ELF-1 (cell line): ENCODE results near the gene TTC32.
"Not testable (repeated sequence)": the region's sequence is repeated elsewhere in the genome, so short reads cannot be mapped to it uniquely, and the experiment has no call there.

Experiments
- DNase-seq: peaks from one replicate; pipeline ENCODE4 v3.0.0-alpha.2; 2016; ENCODE audit warnings: low read depth, low spot score

Gene TTC32

DNA sequence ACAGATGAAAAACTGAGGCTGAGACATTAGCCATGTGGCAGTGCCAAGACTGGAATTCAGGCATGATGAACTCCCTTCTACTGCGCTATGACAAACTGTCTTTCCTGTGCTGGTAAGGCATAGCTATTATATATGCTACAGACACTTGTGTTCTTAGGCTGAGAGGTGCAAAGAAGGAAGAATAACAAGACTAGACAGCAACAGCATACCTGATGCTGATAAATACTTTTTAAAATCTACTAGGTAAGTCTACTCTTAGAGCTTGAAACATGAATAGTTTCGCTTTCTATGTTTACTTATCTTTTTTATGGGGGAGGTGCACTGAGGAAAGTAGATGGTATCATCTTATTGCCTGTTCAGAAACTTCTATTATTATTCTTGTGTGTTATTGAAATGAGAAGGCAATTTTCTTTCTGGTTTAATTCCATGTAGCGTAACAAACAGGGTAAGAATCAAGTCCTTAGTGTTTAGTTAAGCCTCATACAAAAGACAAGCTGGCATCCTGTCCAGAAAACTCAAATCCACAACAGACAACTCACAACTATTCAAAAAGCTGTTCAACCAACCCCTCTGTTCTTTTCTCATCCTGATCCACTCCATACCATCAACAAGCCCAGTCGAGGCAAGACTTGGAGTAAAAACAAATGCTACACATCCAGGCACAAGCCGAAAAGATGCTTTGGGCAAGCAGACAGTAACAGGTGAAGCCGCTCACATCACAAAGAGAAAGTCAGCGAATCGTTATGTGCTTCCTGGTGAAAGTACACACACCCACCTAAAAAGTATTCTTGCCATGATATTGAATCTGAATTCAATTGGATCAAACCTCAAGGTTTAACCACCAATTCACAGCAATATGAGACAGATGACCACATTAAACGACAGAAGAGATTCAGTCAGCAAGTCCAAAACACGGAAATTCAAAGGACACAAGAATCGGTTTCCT is 1.5 kb downstream of the TTC32 start:
- DNase-seq = no peak

DNA sequence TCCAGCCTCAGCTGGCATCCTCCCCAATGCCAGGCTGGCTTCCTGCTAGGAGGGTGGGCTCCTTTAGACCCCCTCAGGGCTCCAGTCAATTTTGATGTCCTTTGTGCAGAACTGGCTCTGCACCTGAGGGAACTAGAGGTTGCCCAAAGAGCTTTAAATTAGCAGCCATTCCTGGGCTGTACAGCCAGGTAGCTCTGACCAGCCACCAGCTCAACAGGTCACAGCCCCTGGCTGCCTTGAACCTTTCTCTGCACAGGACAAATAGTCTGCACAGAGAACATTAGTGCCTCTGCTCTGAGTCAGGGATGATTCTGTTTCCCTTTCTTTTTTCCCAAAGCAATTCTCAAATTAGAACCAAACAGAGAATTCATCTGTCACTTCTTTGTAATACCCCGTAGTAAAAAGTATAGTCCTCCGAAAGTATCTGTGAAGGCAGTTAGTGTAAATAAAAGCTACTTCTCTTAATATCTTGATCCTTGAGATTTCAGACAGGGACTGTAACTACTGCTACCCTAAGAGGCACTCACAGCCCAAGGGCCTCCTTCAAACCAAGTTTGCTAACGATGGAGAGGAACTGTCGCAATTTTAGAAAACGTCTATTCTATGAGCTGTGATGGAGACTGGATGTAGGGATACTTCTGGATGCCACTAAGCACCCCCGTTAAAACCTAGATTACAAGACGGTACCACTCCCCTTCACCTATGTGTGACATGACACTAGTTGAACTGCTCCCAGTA is 3.0 kb downstream of the TTC32 start:
- no peak for DNase-seq

DNA sequence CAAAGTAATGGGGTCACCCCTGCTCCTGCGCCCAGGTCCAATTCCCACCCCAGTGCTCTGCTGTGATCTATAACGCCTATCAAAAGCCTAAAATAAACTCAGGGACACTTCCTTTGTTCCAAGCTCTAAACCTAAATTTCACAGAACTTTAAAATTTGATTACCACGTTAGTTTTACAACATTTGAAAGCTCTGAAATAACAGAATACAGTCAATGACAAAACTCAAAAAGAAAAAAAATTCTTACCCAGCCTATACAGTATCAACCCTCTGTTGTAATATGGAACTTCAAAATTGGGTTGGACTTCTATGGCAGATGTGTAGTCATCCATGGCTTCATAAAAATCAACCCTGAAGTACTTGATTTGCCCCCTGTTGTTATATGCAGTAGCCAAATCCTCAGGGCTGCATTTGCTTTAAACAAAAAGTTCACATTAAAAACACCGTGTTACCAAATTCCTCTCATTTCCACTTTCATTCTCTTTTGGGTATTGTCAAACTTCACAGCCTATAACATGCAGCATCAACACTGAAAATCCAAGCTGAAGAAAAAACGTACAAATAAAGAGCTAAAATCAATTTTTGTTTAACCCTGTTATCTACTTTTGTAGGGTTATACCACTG is 4.0 kb downstream of the TTC32 start:
- no peak for DNase-seq

DNA sequence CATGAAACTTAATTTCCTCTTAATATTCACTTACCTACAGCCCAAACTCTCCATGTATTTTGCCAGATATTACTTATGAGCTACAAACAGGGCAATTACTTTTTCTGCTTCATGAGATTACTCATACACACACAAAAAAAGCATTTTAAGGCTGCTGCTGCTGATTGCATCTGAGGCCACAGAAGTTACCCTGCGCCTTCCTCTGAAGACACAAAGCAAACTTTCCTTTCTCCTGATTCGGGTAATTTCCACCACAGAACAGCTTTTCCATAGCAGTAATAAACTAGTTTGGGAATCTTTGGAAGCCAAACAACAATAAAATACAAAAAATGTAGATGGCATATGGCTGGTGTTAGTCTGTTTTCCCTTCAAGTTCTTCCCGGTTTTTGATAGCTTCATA is 6.2 kb downstream of the TTC32 start:
- no peak for DNase-seq

DNA sequence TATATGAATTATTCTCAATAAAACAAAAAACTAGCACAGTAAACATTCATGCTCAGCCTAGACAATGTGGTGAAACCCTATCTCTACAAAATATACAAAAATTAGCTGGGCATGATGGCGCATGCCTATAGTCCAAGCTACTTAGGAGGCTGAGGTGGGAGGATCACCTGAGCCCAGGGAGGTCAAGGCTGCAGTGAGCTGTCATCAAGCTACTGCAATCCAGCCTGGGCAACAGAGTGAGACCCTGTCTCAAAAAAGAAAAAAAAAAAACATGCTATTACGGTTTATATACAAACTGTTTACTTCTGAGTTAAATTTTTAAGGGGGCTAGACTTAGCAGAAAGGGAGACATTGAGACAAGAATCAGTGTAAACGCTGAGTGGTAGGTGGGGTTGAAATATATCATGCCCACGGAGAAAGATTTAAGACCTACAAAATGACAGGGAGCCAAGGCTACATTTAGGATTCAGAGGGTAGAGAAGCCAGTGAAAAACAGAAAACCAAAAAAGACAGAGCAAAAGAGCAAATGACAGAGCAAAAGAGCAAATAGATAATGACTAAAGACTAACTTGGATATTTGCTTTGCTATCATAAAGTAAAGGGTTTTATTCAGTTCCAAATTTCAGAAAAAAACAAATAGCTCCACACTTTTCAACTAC is 7.5 kb downstream of the TTC32 start:
- no peak for DNase-seq

DNA sequence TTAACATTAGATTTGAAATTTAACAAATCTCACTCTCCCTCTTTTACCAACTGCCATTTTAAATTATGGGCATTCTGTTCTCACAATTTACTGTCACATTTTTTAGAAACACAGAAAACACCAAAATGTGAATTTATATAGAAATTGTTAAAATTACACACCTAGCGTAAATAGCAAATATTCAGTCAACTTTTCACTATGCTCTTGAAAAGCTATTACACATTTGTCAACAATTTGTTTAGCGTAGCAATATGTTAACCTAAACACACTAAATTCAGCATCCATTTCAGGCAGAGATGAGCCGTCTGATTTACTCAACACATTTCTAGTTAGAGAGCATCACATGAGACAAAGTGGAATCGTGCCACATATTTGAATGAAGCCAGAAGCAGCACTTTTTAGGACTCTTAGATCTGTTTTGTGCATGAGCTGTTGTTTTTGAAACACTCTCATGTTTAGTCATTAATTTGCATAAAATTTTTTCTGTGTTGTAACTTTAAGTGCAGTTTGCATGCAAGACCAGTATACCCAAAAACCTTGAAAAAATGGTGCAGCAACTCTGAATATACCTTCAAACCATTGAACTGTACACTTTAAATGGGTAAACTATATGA is 8.2 kb downstream of the TTC32 start:
- no peak for DNase-seq

DNA sequence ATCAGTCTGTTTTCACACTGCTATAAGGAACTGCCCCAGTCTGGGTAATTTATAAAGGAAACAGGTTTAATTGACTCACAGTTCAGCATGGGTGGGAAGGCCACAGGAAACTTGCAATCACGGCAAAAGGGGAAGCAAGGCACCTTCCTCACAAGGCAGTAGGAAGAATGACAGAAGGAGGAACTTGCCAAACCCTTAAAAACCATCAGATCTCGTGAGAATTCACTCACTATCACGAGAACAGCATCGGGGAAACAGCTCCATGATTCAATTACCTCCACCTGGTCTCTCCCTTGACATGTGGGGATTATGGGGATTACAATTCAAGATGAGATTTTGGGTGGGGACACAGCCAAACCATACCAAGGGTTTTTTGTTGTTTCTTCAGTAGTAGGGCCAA is 9.8 kb downstream of the TTC32 start:
- DNase-seq = not testable (repeated sequence)

DNA sequence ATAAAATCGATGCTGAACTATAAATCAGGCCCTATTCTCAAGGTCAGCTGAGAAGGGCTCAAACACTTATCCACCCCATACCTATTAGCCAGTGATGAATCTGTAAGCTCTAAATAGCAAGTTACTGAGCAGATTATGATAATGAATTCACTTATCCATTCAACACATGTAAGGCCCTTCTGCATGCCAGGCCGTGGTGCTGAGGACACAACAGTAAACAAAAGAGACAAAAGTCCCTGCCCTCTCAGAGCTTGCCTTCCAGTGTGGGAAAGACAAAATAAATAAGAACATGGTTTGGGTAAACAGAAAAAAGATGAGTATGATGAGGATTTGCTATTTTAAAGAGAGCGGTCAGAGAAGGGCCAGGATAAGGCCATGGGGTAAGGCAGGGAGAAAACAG is 11.7 kb downstream of the TTC32 start:
- DNase-seq = no peak

DNA sequence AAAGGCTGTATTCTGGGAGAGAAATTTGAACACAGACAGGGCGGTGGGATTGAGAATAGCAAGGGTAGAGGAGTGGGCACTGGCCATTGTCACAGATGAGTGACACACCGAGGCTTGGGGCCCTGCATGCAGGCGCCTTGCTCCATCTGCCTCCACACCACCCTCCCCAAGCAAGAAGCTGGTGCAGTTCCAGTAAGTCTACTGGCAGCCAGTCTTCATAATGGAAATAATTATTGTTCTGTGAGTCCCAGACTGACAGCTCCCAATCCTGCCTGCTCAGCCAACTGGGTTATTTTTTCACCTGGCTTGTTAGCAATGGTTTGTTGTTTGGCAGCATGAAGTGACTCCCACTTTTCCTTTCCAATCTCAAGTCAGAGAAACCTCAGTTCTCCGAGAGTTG is 13.0 kb downstream of the TTC32 start:
- no peak for DNase-seq

DNA sequence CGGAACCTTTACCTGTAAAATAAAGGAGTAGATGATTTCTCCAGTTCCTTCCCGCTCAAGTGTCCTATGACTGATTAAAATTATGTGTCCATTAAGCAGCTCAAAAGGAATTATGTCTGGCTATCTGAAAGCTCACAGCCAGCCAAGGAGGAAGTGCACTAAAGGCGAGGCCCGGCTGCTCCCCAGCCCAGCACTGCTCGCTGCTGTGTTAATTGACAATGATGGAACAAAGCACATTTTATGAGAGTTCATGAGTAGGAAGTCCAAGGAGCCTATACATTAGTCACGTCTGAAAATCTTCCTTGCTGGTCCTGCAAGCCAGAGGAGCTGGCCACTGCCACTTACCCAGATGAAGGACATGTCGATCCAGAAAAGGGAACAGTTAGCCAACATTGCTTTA is 14.3 kb downstream of the TTC32 start:
- DNase-seq = no peak

DNA sequence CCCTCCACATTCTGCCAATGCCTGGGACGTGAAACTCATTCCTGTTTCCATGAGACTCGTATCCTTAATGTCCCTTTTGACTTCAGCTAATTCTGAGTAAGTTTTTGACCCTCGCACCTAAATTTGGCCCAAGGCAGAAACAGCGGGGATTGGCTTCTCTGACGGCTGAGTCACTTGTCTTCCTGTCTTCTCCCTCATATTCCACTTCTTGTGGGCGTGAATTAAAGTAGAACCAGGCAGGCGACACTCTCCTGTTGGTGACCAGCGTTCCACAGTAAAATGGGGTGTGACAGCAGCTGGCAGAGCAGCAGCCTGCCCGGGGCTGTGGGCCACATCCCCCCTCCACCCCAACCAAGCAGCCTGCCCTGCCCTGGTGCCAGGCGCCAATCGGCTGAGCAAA is 15.5 kb downstream of the TTC32 start:
- DNase-seq = no peak

DNA sequence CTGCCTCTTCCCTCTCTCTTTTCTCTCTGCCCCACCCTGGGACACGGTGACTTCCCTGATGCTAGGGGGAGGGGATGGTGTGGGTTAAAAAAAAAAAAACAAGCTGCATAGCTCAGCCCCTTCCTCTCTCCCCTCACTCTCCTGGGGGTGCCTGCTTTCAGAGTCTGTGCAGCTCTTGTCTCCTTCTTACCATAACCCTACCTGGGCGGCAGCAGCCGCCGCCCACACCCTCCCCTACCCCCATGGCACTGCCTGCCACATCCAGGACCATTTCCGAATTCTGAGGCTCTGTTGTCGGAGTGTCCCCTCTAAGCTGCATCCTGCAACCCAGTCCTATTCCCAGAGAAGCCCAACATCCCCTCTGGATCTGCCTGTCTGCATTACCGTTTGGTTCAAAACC is 16.0 kb downstream of the TTC32 start:
- DNase-seq = no peak

DNA sequence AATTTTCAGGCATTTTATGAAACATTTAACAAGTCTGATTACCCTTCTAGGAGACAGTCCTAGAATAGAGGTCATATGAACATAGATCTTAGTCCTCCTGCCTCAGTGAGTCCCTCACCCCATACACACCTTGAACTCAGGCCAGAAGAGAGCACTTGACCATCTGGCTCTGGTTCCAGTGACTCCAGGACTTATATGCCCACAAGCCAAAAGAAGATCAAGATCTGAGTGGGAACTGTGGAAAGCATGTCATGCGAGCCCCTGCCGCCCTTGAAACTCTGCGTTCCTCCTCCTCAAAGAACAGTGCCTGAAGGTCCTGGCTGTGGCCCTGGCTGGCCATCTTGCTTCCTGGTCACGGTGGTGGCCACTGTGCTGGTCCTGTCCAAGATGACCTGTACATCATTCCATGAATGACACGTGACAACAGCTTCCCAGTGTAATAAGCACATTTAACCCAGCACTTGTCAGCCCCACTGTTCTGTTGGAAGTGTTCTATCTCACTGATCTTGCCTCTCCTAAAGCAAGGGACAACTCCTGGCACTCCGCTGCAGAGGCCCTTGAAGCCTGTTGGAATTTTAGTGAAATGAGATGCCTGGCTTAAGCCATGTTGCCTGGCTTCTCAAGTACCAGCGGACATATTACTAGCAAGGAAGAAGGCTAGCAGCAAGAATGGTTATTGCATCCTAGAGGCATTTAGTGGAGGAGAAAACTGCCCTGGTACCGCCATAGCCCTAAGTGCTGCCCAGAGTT is 17.6 kb downstream of the TTC32 start:
- no peak for DNase-seq

DNA sequence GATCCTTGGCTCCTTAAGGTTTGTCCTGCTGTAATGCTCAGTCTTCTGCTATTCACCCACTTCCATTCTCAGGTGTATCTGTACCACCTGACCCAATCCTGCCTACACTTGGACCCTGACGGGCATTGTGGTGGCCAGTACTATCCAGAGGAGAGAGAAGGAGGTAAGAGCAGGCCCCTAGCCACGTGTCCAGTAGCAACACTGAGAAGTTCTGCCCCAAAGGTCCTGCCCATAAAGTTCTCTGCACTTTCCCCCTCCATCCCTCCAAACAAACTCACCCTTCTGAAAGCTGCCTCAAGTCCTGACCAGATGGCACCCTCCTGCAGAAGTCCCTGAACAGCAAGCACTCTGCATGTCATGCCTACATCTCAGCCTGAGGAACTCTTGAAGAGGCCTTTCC is 18.3 kb downstream of the TTC32 start:
- DNase-seq = no peak

DNA sequence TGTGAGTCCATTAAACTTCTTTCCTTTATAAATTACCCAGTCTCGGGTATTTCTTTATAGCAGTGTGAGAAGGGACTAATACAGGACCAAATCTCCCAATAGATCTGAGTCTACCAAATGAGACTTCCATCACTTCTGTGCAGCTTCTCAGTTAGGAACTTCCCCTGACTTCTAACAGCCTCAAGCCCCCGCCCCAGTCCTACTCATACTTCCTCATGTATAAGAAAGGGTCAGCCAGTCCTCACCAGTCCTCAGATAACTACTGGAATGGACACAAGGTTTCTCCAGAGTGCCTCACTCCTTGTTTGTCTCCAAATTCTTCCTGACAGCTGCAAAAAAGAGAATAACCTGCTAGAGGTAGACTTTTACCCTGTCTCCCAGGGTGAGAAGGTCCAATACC is 19.5 kb downstream of the TTC32 start:
- DNase-seq = no peak

DNA sequence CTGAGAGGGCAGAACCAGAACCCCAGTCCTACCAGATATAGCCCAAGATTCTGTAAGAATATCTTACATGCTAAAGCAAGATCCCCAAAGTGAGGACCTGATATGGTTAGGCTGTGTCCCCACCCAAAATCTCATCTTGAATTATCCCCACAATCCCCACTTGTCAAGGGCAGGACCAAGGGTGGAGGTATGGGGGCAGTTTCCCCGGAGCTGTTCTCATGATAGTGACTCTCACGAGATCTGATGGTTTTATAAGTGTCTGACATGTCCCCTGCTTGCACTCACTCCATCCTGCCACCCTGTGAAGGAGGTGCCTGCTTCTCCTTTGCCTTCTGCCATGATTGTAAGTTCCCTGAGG is 19.9 kb downstream of the TTC32 start:
- DNase-seq = no peak

DNA sequence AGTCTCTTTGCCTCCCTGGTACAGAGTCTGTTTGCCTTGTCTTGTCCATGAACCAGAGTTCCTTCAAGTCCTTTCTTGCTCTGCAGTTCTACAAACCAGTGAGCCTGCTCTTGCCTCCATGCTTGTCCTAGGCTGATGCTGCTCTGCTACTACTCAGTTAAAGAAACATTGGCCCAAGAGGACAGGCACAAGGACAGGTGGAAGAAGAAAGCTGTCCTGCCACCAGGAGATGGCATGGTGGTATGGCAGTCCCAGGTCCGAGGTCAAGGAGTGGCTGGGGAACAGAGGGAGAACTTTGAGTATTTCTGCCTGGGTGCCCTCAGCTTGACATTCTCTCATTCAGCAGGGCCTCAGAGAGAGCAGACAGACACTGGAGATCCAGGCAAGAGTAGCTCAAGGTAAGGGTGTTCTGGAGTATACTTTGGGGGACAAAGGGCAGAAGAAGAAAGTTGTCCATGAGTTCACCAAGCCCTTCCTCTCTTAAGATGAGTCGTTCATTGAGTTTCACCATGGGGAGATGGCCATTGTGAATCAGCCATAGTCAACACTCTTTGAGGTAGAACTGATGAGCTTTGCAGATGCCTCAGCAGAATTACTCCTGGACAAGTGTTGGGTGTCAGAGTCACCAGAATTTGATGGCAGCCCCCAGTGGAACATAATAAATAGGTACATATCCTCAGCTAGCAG is 20.4 kb downstream of the TTC32 start:
- no peak for DNase-seq

DNA sequence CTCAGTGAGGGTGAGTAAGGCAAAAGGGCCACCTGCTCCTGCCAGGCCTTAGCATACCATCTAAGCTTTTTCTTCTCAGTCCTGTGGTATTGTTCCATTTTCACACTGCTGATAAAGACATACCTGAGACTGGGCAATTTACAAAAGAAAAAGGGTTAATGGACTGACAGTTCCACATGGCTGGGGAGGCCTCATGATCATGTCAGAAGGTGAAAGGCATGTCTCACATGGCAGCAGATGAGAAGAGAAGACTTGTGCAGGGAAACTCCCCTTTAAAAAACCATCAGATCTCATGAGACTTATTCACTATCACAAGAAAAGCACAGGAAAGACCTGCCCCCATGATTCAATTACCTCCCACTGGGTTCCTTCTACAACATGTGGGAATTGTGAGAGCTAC is 21.6 kb downstream of the TTC32 start:
- DNase-seq = not testable (repeated sequence)

DNA sequence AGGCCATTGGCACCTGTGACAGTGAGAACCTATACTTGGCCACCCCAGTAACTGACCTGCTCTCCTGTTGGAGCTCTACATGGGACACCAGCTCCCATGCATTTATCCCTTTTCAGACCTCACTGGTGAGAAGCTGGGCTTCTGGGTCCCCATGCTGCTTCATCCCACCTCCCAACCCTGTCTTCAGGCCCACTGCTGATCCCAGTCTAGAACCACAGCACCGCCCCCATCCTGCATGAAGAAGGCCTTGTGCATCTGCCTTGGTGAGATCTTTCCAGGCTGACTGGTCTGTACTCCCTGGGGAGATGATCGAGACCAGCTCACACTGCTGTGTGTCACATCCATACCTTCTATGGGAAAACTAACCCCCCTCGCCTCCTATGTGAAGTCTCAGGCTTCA is 22.7 kb downstream of the TTC32 start:
- DNase-seq = no peak

DNA sequence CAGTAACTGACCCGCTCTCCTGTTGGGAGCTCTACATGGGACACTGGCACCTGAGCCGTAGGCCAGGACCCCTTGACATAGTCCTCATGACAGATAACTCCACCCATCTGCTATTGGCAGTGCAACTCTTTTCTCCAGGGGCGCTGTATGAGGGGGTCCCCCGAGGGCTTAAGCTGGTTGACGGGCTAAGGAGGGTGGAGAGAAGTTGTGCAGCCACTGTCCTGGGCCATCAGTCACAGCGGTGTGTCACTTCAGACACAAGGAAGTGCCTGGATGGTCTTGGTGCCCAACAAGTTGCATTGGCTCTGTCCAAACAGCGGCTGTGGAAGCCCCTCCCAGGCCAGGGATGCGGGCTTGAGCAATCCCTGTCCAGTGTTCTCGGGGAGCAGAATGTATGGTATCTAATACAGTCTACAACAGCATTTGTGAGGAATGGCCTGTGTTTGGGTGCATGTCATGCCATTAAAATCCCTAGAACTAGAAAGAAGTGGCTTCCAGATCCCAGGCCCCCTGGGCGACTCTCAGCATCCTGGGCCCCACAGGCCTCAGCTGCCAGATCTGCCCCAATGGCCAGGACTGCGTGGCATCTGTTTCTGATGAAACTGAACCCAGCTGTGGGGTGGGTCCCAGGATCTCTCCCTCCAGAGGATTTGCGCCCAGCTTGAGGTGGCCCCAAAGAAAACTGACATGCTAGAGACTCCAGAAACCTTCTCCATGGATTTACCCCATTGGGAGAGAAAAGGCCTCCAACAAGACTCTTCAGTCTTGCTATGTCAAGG is 23.3 kb downstream of the TTC32 start:
- no peak for DNase-seq
